ENCODE results near the gene COX8C. TPM values are rescaled to one million over a fixed set of nuclear protein-coding genes. Genes with fewer than 3 reads are reported as not detected.

Gene COX8C
- total RNA-seq, 1 experiment from 2014 or later, result not detected

DNA sequence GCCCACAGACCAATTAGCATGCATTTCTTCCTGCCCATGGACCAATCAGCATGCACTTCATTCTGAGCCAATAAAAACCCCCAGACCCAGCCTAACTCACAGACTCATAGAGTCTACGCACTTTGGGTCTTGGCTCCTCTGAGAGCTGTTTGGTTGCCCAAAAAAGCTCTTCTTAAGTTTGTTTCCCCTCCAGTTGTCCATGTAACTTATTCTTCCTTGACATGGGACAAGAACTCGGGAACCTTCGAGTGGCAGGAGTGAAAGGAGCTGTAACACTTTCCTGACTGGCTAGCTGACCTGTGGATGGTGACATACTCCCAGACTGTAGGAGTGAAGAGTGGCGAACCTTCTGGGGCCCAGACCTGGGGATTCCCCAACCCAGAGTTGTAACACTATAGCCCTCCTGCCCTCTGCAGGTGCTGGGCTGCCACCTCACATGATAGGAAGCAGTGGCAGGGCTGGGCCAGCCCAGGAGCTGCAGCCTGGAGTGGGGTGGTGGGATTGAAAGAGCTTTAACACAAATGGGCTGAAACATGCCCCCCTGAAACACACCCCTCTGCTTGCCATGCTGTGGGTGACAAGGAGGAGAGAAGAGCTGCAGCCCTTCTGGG is 9.7 kb upstream of the COX8C start:
- intact Hi-C loops (cut with micrococcal nuclease; ENCODE audit: unreplicated experiment) (no loop called here), in situ Hi-C loops (cut with HindIII; ENCODE audit: low pct_unique_long_range_greater_than_20kb, low sequenced_read_pairs) (no loop called here)
- CTCF ChIA-PET, result no interaction called here

DNA sequence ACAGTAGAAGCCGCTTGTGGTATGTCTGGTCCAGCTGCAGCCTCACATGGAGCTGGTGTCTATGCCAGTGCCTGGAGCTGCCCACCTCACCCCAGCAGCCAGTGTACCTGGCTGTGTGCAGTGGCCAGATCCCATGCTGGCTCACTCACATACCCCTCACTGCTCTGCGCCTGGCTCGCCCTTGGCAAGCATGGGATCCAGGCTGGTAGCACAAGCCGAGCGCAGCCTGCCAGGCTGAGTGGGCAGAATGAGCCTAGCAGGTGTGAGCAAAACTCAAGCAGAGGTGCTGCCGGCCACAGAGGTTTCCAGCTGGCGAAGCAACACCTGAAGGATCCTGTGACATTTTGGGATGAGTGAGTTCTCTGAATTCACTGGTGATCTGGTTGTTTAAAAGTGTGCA is 9.1 kb upstream of the COX8C start:
- H3K27me3 ChIP-seq (ENCODE audit: control insufficient read depth, insufficient read depth, low read length), result no peaks in the 10 kb centered on the region
- no peak for TF ChIP-seq POLR2AphosphoS5 (IDR thresholded peaks at IDR 0.05; ENCODE audit: low read depth, low read length)
- TF ChIP-seq TCF7L2 (IDR thresholded peaks at IDR 0.05; ENCODE audit: low read depth, low read length), result no peak
- TF ChIP-seq, protein P1, sequence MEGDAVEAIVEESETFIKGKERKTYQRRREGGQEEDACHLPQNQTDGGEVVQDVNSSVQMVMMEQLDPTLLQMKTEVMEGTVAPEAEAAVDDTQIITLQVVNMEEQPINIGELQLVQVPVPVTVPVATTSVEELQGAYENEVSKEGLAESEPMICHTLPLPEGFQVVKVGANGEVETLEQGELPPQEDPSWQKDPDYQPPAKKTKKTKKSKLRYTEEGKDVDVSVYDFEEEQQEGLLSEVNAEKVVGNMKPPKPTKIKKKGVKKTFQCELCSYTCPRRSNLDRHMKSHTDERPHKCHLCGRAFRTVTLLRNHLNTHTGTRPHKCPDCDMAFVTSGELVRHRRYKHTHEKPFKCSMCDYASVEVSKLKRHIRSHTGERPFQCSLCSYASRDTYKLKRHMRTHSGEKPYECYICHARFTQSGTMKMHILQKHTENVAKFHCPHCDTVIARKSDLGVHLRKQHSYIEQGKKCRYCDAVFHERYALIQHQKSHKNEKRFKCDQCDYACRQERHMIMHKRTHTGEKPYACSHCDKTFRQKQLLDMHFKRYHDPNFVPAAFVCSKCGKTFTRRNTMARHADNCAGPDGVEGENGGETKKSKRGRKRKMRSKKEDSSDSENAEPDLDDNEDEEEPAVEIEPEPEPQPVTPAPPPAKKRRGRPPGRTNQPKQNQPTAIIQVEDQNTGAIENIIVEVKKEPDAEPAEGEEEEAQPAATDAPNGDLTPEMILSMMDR (IDR thresholded peaks at IDR 0.05), result no peak
- TF ChIP-seq, protein P2, sequence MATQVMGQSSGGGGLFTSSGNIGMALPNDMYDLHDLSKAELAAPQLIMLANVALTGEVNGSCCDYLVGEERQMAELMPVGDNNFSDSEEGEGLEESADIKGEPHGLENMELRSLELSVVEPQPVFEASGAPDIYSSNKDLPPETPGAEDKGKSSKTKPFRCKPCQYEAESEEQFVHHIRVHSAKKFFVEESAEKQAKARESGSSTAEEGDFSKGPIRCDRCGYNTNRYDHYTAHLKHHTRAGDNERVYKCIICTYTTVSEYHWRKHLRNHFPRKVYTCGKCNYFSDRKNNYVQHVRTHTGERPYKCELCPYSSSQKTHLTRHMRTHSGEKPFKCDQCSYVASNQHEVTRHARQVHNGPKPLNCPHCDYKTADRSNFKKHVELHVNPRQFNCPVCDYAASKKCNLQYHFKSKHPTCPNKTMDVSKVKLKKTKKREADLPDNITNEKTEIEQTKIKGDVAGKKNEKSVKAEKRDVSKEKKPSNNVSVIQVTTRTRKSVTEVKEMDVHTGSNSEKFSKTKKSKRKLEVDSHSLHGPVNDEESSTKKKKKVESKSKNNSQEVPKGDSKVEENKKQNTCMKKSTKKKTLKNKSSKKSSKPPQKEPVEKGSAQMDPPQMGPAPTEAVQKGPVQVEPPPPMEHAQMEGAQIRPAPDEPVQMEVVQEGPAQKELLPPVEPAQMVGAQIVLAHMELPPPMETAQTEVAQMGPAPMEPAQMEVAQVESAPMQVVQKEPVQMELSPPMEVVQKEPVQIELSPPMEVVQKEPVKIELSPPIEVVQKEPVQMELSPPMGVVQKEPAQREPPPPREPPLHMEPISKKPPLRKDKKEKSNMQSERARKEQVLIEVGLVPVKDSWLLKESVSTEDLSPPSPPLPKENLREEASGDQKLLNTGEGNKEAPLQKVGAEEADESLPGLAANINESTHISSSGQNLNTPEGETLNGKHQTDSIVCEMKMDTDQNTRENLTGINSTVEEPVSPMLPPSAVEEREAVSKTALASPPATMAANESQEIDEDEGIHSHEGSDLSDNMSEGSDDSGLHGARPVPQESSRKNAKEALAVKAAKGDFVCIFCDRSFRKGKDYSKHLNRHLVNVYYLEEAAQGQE (IDR thresholded peaks at IDR 0.05; ENCODE audit: insufficient read depth in 1 of 2, low read depth in 2 of 2, low read length in 1 of 2), result no peak
- no peak for TF ChIP-seq SIN3A (IDR thresholded peaks at IDR 0.05; ENCODE audit: borderline replicate concordance, insufficient read depth, low read depth, low read length)
- POLR2A ChIA-PET, result no interaction called here
- DNase-seq (ENCODE audit: low read depth, low spot score) (no peak), ATAC-seq (no peak)
- peaks cover 9% of the 10 kb centered on the region for H3K4me1 ChIP-seq (ENCODE audit: control insufficient read depth, insufficient read depth, low read length)
- CTCF ChIA-PET, result no interaction called here
- H3K27ac ChIP-seq (ENCODE audit: low read length), result no peak overlapping the region
- intact Hi-C loops (cut with micrococcal nuclease; ENCODE audit: unreplicated experiment) (no loop called here), in situ Hi-C loops (cut with HindIII; ENCODE audit: low pct_unique_long_range_greater_than_20kb, low sequenced_read_pairs) (no loop called here)
- no peak overlapping the region for H3K4me3 ChIP-seq (ENCODE audit: low read depth in 2 of 2, low read length in 2 of 2)
- no peaks in the 10 kb centered on the region for H3K9me3 ChIP-seq (ENCODE audit: control insufficient read depth, insufficient read depth, low read depth, low read length)
- no peaks in the 10 kb centered on the region for H3K36me3 ChIP-seq (ENCODE audit: control insufficient read depth, insufficient read depth, low read length)
- no TSS peak for BruUV-seq (replicated peaks)

More for the DNA sequence above, 9.7 kb upstream of the COX8C start:
- Histone ChIP-seq H3K36me3 (ENCODE audit: control insufficient read depth, insufficient read depth, low read length) (no peaks in the 10 kb centered on the region; the same call in 1 of the 2 replicates), H3K27me3 (ENCODE audit: control insufficient read depth, insufficient read depth, low read length) (no peaks in the 10 kb centered on the region), H3K4me3 (ENCODE audit: low read depth in 2 of 2, low read length in 2 of 2) (no peak overlapping the region), H3K9me3 (ENCODE audit: control insufficient read depth, insufficient read depth, low read depth, low read length) (no peaks in the 10 kb centered on the region), H3K4me1 (ENCODE audit: control insufficient read depth, insufficient read depth, low read length) (peaks cover 9% of the 10 kb centered on the region), H3K27ac (ENCODE audit: low read length) (no peak overlapping the region)
- no TSS peak for BruUV-seq (replicated peaks)
- TF ChIP-seq SIN3A (IDR thresholded peaks at IDR 0.05; ENCODE audit: borderline replicate concordance, insufficient read depth, low read depth, low read length), result no peak
- TF ChIP-seq, protein P2 (IDR thresholded peaks at IDR 0.05; ENCODE audit: insufficient read depth in 1 of 2, low read depth in 2 of 2, low read length in 1 of 2), result no peak
- ATAC-seq (no peak), DNase-seq (ENCODE audit: low read depth, low spot score) (no peak)
- POLR2A ChIA-PET, result no interaction called here
